Measurements from ENCODE around the gene FAM161B.

- TF ChIP-seq CTCF (conservative IDR thresholded peaks at IDR 0.05 in 1 of 2, IDR thresholded peaks at IDR 0.05 in 1 of 2; ENCODE audit: extremely low read depth in 1 of 2, insufficient read depth in 1 of 2, low read depth in 1 of 2, low read length in 2 of 2): no peak
- no peak for TF ChIP-seq EZH2 (IDR thresholded peaks at IDR 0.05; ENCODE audit: borderline replicate concordance, low read length)
These were observed 5.8 kb upstream of the FAM161B start for GRCh38 chr14:73955674-73956073.
